ENCODE results near the gene PBRM1.

The PBRM1 gene

DNA sequence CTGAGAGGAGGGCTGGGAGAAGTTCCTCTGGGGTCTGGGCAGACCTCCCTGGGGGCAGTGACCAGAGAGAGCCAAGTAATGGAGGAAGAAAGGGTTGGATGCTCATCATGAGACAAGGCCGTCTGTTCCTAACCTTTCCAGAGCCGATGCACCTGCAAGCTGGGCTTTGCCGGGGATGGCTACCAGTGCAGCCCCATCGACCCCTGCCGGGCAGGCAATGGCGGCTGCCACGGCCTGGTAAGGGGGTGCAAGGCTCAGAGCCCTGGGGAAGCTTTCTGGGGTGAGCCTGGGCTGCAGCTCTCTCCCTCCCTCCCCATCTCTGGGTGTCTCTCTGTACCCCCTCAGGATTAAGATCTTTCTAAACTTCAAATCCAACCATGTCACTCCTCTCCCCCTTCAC lies 174.2 kb downstream of the PBRM1 start:
- no peak overlapping the region for H3K27ac Mint-ChIP-seq
- no peak for DNase-seq
- no peak for ATAC-seq
- no peaks in the 10 kb centered on the region for H3K4me1 Mint-ChIP-seq
- H3K9me3 Mint-ChIP-seq, result no peaks in the 10 kb centered on the region
- no peaks in the 10 kb centered on the region for H3K27me3 Mint-ChIP-seq
- H3K4me3 Mint-ChIP-seq, result no peak overlapping the region

DNA sequence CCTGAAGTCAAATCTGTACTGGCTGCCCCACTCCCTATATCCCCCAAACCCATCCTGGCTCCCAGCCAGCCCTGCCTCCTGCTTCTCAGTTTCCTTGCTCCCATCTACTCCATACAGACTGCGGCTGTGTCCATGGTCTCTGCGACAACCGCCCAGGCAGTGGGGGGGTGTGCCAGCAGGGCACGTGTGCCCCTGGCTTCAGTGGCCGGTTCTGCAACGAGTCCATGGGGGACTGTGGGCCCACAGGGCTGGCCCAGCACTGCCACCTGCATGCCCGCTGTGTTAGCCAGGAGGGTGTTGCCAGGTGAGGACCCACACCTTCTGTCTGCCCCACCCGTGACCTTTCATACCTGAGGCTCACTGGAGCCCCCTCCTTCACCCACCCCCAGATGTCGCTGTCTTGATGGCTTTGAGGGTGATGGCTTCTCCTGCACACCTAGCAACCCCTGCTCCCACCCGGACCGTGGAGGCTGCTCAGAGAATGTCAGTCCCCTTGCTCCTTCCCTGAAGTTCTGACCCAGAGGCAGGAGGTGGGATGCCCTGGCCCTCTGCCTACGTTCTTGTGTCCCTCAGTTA lies 175.9 kb downstream of the PBRM1 start:
- no peak for DNase-seq
- Mint-ChIP-seq H3K9me3 (no peaks in the 10 kb centered on the region), H3K27ac (no peak overlapping the region), H3K4me3 (no peak overlapping the region), H3K4me1 (no peaks in the 10 kb centered on the region), H3K27me3 (no peaks in the 10 kb centered on the region)
- ATAC-seq, result no peak

DNA sequence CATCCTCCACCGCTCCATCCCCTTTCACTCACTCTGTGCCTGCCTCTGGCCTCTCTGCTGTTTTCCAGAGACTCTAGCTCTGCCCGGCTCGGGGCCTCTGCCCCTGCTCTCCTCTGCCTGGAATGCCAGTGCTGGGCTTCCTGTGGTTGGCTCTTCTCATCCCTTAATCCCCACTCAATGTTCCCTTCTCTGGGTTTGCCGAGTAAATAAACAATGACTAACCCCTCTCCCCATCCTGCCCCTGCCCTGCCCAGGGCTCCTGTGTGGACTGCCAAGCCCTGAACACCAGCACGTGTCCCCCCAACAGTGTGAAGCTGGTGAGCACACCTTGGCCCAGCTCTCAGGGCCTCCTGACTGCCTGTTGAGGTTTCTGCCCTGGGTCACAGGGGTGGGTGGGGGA lies 178.4 kb downstream of the PBRM1 start:
- no peak for DNase-seq
- Mint-ChIP-seq H3K9me3 (no peaks in the 10 kb centered on the region), H3K27me3 (no peaks in the 10 kb centered on the region), H3K4me1 (no peaks in the 10 kb centered on the region), H3K4me3 (no peak overlapping the region), H3K27ac (peak overlapping the region in 1 of 2 donors; percentile 85)
- no peak for ATAC-seq

DNA sequence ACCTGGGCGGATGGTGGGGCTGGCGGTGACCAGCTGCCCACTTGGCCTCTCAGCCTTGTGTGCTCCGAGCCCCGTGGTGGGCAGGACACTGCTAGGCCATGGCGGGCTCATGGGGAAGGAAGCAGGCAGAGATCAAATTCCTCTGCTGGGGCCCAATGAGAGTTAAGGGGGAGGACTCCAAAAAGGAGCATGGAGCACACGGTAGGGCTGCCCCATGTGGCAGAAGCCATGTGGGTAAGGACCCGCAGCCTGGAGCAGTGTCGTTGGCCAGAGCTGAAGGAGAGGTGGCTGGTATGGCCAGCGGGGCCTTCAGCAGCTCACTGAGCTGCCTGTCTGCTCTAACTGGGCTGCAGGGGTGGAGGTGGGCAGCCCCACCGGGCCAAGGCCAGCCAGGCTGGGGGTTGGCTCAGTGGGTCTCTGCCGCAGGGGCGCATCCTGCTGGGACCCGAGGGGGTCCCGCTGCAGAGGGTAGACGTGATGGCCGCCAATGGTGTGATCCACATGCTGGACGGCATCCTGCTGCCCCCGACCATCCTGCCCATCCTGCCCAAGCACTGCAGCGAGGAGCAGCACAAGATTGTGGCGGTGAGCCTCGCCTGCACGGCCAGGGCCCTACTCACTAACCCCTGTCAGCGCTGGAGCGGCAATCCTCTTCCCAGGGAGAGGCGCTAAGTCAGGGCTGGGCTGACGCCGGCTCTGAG lies 179.3 kb downstream of the PBRM1 start:
- H3K4me3 Mint-ChIP-seq, result no peak overlapping the region
- no peak overlapping the region for H3K27ac Mint-ChIP-seq
- DNase-seq, result no peak
- H3K9me3 Mint-ChIP-seq, result no peaks in the 10 kb centered on the region
- H3K4me1 Mint-ChIP-seq, result no peaks in the 10 kb centered on the region
- no peaks in the 10 kb centered on the region for H3K27me3 Mint-ChIP-seq
- no peak for ATAC-seq

GRCh38 chr3:52504977-52505376 lies 180.7 kb downstream of the PBRM1 start:
- ATAC-seq (no peak), DNase-seq (no peak)
- Mint-ChIP-seq H3K27ac (no peak overlapping the region), H3K27me3 (no peaks in the 10 kb centered on the region), H3K4me3 (no peak overlapping the region), H3K9me3 (no peaks in the 10 kb centered on the region), H3K4me1 (no peaks in the 10 kb centered on the region)

GRCh38 chr3:52503788-52504424 lies 181.8 kb downstream of the PBRM1 start:
- no peak for ATAC-seq
- Mint-ChIP-seq H3K9me3 (no peaks in the 10 kb centered on the region), H3K27me3 (peaks cover 4% of the 10 kb centered on the region), H3K27ac (no peak overlapping the region), H3K4me3 (no peak overlapping the region), H3K4me1 (peaks cover 6% of the 10 kb centered on the region)
- no peak for DNase-seq

DNA sequence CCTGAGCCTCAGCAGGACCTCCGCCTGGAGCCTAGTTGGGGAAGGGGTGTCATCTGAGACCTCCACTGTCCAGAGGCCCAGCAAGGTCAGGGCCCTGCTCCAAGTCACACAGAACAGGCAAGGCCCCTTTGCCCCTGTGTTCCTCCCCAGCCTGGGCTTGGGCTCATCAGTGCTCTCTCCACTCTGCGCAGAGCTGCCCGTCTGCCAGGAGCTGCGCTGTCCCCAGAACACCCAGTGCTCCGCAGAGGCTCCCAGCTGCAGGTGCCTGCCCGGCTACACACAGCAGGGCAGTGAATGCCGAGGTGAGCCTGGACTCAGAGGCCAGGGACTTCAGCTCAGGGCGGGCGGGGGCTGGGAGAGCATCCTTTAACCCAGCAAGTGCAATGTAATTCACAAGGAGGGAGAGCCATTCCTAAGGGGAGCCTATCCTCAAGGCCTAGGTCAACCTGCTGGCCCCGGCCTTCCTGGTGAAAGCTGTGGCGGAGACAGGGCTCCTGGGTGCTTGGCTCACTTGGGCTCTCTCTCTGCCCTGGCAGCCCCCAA lies 182.8 kb downstream of the PBRM1 start:
- DNase-seq, result no peak
- no peak for ATAC-seq
- Mint-ChIP-seq H3K9me3 (no peaks in the 10 kb centered on the region), H3K27ac (no peak overlapping the region), H3K27me3 (peaks cover 15% of the 10 kb centered on the region), H3K4me1 (peaks cover 12% of the 10 kb centered on the region), H3K4me3 (no peak overlapping the region)

DNA sequence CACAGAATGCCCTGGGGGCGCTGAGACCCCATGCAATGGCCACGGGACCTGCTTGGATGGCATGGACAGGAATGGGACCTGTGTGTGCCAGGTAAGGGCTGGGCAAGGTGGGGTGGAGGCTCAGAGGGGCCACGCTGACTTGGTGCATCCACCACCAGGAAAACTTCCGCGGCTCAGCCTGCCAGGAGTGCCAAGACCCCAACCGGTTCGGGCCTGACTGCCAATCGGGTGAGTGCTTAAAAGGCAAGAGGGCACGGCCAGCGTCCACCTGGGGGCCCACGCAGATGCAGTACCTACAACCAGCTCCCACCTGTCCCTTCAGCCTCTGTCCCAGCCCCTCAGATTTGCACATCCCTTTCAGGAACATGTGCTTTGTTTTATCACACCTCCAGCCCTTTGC lies 183.7 kb downstream of the PBRM1 start:
- Mint-ChIP-seq H3K27ac (no peak overlapping the region), H3K4me3 (no peak overlapping the region), H3K4me1 (peaks cover 12% of the 10 kb centered on the region), H3K9me3 (no peaks in the 10 kb centered on the region), H3K27me3 (peaks cover 16% of the 10 kb centered on the region)
- no peak for ATAC-seq
- no peak for DNase-seq

GRCh38 chr3:52501046-52501445 lies 184.7 kb downstream of the PBRM1 start:
- H3K4me1 Mint-ChIP-seq, result peaks cover 12% of the 10 kb centered on the region
- H3K4me3 Mint-ChIP-seq, result no peak overlapping the region
- ATAC-seq (no peak), DNase-seq (no peak)
- no peaks in the 10 kb centered on the region for H3K9me3 Mint-ChIP-seq
- H3K27ac Mint-ChIP-seq, result no peak overlapping the region
- H3K27me3 Mint-ChIP-seq, result peaks cover 16% of the 10 kb centered on the region

- H3K27ac Mint-ChIP-seq, result peak overlapping the region in 1 of 2 donors; percentile 5
- peaks cover 16% of the 10 kb centered on the region for H3K27me3 Mint-ChIP-seq
- H3K4me3 Mint-ChIP-seq, result no peak overlapping the region
- DNase-seq, result no peak
- no peaks in the 10 kb centered on the region for H3K9me3 Mint-ChIP-seq
- H3K4me1 Mint-ChIP-seq, result peaks cover 22% of the 10 kb centered on the region
- no peak for ATAC-seq
Measured at GRCh38 chr3:52498137-52499054, 187.3 kb downstream of the PBRM1 start.

DNA sequence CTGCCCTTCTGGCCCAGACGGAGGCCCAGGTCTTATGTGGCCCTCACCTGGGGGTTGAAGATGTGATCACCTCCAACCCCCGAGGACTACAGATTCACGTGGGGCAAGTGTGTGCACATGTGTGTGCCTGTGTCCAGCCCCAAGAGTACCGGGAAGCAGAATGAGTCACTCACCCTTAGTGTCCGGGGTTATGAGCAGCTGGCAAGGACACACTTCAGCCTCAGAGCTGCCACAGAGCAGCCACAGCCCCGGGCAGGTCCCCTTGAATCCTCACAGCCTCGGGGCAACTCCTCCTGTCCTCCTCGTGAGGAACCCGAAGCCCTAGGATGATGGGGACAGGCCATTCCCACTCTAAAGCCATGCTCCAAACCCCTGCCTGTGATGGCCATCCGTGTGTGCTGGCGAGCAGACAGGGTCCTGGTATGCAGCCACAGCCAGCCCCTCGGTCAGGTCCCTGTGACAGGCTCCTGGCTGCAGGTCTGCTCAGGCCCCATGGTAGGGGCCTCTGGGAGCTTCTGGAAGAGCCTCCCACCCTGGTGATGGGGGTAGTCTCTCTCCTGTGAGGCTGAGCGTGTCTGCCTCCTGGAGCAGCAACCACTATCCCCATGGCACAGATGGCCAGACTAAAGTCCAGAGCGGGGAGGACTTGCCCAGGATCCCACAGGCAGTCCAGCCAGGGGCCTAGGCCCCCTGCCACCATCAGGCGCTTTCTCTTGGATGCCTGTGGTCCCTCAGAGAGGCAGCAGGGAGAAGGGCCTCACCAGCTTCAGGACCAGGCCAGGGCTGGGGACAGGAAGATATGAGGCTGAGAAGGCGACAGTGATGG lies 189.7 kb downstream of the PBRM1 start:
- H3K27me3 Mint-ChIP-seq, result peaks cover 16% of the 10 kb centered on the region
- peak overlapping the region in 1 of 2 donors; percentile 85 for H3K27ac Mint-ChIP-seq
- H3K9me3 Mint-ChIP-seq, result no peaks in the 10 kb centered on the region
- H3K4me3 Mint-ChIP-seq, result no peak overlapping the region
- ATAC-seq, result peak; percentile 7
- H3K4me1 Mint-ChIP-seq, result peaks cover 22% of the 10 kb centered on the region
- DNase-seq, result no peak
